ENCODE data around the gene XPNPEP2. TPM values are rescaled to one million over a fixed set of nuclear protein-coding genes. Genes with fewer than 3 reads are reported as not detected.
A peak's percentile ranks its signal among the peaks of the same experiment; 100 is the strongest.

XPNPEP2 gene
- total RNA-seq, 2 experiments from 2014 or later, result 1.6 to 1.7 TPM

DNA sequence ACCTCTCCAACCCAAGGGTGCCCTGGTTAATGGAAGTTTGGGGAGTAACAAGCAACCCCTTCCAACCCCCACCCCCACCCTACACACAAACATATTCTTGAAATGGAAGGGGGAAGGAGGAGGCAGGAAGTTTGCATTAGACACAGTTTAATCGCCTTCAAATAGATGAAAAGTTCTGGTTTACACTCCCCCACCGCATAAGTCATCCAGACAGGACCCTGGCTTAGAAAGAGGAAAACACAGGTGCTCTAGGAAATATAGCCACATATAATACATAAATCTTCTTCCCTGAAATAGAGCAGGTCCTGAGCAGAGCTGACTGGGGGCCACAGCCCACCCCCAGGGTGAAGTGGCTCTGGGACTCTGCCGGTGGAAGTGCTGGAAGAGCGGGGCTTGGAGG lies 66.0 kb downstream of the XPNPEP2 start:
- H3K4me1 Mint-ChIP-seq (ENCODE audit: low read depth), result peaks cover 20% of the 10 kb centered on the region
- H3K9me3 Mint-ChIP-seq (ENCODE audit: insufficient read depth), result no peaks in the 10 kb centered on the region
- CTCF ChIA-PET, result no interaction called here
- H3K27me3 Mint-ChIP-seq (ENCODE audit: low read depth), result no peaks in the 10 kb centered on the region
- POLR2A ChIA-PET, result no interaction called here
- ATAC-seq (no peak), DNase-seq (no peak)
- no peak overlapping the region for H3K4me3 Mint-ChIP-seq
- peaks cover 17% of the 10 kb centered on the region for H3K36me3 Mint-ChIP-seq (ENCODE audit: low read depth)
- H3K27ac Mint-ChIP-seq, result no peak overlapping the region

DNA sequence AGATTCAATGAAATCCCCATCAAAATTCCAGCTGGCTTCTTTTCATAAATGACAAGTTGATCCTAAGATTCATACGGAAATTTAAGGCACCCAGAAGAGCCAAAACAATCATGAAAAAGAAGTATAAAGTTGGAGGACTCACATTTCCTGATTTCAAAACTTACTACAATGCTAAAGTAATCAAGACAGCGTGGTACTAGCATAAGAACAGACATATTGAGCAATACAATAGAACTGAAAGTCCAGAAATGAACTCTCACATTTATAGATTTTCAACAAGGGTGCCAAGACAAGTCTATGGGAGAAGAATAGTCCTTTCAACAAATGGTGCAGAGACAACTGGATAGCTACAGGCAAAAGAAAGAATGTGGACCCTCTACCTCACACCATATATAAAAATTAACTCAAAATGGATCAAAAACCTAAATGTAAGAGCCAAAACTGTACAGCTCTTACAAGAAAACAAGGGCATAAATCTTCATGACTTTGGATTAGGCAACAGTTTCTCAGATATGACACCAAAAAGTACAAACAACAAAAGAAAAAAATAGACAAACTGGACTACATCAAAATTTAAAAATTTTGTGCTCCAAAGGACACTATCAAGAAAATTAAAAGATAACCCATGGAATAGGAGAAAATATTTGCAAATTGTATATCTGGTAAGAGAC lies 69.5 kb downstream of the XPNPEP2 start:
- peaks cover 28% of the 10 kb centered on the region for H3K36me3 Mint-ChIP-seq (ENCODE audit: low read depth)
- ChIA-PET POLR2A (interaction anchor here (1.0 kb wide), 1 partner anchor 16 kb away, joined by 4 read pairs; no protein-coding TSS in a partner anchor), CTCF (interaction anchor here (1.6 kb wide), 1 partner anchor 21 kb away, joined by 3 read pairs; no protein-coding TSS in a partner anchor)
- peak overlapping the region; percentile 30 for H3K27ac Mint-ChIP-seq
- H3K4me3 Mint-ChIP-seq, result no peak overlapping the region
- no peaks in the 10 kb centered on the region for H3K9me3 Mint-ChIP-seq (ENCODE audit: insufficient read depth)
- H3K4me1 Mint-ChIP-seq (ENCODE audit: low read depth), result peaks cover 22% of the 10 kb centered on the region
- no peak for ATAC-seq
- H3K27me3 Mint-ChIP-seq (ENCODE audit: low read depth), result no peaks in the 10 kb centered on the region
- no peak for DNase-seq

DNA sequence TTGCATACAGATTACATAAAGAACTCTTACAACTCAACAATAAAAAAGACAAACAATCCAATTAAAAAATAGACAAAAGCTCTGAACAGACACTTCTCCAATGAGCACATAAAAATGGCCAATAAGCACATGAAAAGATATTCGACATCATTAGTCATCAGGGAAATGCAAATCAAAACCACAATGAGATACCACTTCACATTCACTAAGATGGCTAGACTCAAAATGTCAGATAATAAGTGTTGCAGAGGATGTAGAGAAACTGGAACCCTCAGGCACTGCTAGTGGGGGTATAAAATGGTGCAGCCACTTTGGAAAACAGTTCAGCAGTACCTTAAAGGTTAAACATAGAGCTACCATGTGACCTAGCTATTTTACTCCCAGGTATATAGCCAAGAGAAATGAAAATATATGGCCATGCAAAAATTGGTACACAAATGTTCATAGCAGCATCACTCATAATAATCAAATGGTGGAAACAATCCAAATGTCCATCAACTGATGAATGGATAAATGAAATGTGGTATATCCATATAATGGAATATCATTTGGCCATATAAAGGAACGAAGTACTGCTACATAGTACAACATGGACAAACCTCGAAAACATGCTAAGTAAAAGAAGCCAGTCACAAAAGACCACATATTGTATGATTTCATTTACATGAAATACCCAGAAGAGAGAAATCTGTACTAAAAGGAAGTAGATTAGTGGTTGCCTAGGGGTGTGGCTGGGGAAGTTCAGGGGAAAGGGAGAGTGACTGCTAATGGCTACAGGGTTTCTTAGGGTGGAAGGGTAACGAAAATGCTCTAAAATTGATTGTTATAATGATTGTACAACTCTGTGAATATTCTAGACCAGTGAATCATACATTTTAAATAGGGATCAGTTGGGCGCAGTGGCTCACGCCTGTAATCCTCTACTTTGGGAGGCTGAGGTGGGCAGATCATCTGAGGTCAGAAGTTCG lies 70.3 kb downstream of the XPNPEP2 start:
- H3K9me3 Mint-ChIP-seq (ENCODE audit: insufficient read depth), result no peaks in the 10 kb centered on the region
- ChIA-PET POLR2A (interaction anchor here (1.0 kb wide), 1 partner anchor 16 kb away, joined by 4 read pairs; no protein-coding TSS in a partner anchor), CTCF (interaction anchor here (1.6 kb wide), 1 partner anchor 20 kb away, joined by 3 read pairs; no protein-coding TSS in a partner anchor)
- peak overlapping the region; percentile 52 for H3K27ac Mint-ChIP-seq
- H3K27me3 Mint-ChIP-seq (ENCODE audit: low read depth), result no peaks in the 10 kb centered on the region
- H3K4me3 Mint-ChIP-seq, result no peak overlapping the region
- ATAC-seq, result no peak
- DNase-seq, result no peak
- peaks cover 22% of the 10 kb centered on the region for H3K4me1 Mint-ChIP-seq (ENCODE audit: low read depth)
- peaks cover 28% of the 10 kb centered on the region for H3K36me3 Mint-ChIP-seq (ENCODE audit: low read depth)

DNA sequence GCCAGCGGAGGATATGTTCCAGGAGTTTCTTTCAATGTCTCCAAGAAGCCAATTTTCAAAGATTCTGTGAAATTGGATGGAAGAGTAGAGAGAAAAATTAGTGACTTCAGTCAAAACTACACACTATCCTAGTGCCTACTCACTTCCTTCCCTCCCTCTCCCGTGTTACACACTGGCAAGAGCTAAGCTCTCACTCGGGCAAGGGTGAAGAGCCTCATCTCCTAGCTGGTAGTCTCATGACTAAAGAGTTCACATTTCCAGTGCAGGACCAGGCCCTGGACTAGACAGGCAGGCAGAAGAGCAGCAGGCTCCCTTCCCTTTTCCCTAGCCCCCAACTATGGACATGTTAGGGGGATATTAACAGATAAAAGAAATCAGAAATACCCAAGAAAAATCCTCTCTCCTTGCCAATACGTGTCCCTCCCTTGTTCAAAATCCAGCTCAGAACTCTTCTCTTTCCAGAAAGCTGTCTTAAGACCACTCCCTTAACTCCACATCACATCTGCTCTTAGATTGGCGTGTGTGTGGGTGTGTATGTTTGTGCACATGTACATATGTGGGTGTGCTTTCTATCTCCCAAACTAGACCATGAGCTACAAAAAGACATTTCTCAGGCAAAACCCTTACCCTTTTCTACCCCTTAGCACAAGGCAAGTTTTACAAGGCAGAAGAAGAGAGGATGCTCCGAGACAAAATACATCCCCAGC lies 75.0 kb downstream of the XPNPEP2 start:
- H3K27ac Mint-ChIP-seq, result no peak overlapping the region
- H3K4me1 Mint-ChIP-seq (ENCODE audit: low read depth), result peaks cover 10% of the 10 kb centered on the region
- no peak overlapping the region for H3K4me3 Mint-ChIP-seq
- DNase-seq (no peak), ATAC-seq (no peak)
- CTCF ChIA-PET, result interaction anchor here (1.5 kb wide), 1 partner anchor 9 kb away, joined by 7 read pairs; no protein-coding TSS in a partner anchor
- H3K9me3 Mint-ChIP-seq (ENCODE audit: insufficient read depth), result no peaks in the 10 kb centered on the region
- H3K36me3 Mint-ChIP-seq (ENCODE audit: low read depth), result peaks cover 18% of the 10 kb centered on the region
- POLR2A ChIA-PET, result no interaction called here
- no peaks in the 10 kb centered on the region for H3K27me3 Mint-ChIP-seq (ENCODE audit: low read depth)

DNA sequence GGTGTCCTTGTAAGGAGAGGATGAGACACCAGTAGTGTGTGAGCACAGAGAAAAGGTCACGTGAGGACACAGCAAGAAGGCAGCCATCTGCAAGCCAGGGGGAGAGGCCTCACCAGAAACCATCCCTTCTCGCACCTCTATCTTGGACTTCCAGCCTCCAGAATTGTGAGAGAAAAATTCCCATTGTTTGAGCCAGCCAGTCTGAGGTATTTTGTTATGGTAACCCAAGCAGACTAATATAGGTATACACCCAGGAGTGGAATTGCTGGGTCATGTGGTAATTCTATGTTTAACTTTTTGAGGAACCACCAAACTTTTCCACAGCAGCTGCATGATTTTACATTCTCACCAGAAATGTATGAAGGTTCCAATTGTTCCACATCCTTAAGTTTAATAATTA lies 79.3 kb downstream of the XPNPEP2 start:
- no peak overlapping the region for H3K4me3 Mint-ChIP-seq
- H3K27ac Mint-ChIP-seq, result no peak overlapping the region
- ChIA-PET POLR2A (no interaction called here), CTCF (no interaction called here)
- ATAC-seq (no peak), DNase-seq (no peak)
- no peaks in the 10 kb centered on the region for H3K9me3 Mint-ChIP-seq (ENCODE audit: insufficient read depth)
- H3K36me3 Mint-ChIP-seq (ENCODE audit: low read depth), result peaks cover 3% of the 10 kb centered on the region
- H3K27me3 Mint-ChIP-seq (ENCODE audit: low read depth), result no peaks in the 10 kb centered on the region
- H3K4me1 Mint-ChIP-seq (ENCODE audit: low read depth), result no peaks in the 10 kb centered on the region

Other genes with a start within 250 kb of the XPNPEP2 start
- not detected for gene SMARCA1, start 215.5 kb upstream of the XPNPEP2 start, total RNA-seq
- gene OCRL, start 198.7 kb upstream of the XPNPEP2 start, total RNA-seq, result 1 to 10 TPM in 1 of 2 experiments, under 1 TPM in 1; 0.90 to 1.0 TPM
- 1 to 10 TPM; 2.1 to 2.7 TPM for gene APLN, start 84.0 kb upstream of the XPNPEP2 start, total RNA-seq
- 100 to 1,000 TPM; 286 to 303 TPM for gene SASH3, start 41.0 kb downstream of the XPNPEP2 start, total RNA-seq
- 1 to 10 TPM; 4.7 to 5.4 TPM for gene ZDHHC9, start 104.9 kb downstream of the XPNPEP2 start, total RNA-seq
- 10 to 100 TPM; 28.1 to 29.7 TPM for gene UTP14A, start 167.2 kb downstream of the XPNPEP2 start, total RNA-seq
- gene BCORL1, start 243.7 kb downstream of the XPNPEP2 start, total RNA-seq, result 10 to 100 TPM in 1 of 2 experiments, 1 to 10 TPM in 1; 9.7 to 10.9 TPM